ENCODE data around the gene ALKAL2.

ALKAL2 gene

GRCh38 chr2:309954-310510 is 22.1 kb upstream of the ALKAL2 start:
- Histone ChIP-seq H3K79me2 (ENCODE audit: insufficient read depth, low read length) (no peaks in the 10 kb centered on the region), H3K9me3 (ENCODE audit: insufficient read depth, low read length) (no peaks in the 10 kb centered on the region), H3K9me2 (replicated peaks; ENCODE audit: insufficient read depth, low read length) (no peaks in the 10 kb centered on the region), H3K9ac (ENCODE audit: low read length) (no peak overlapping the region), H4K20me1 (ENCODE audit: low read depth, low read length) (no peaks in the 10 kb centered on the region), H3K27ac (ENCODE audit: low read depth, low read length) (no peak overlapping the region), H3K36me3 (ENCODE audit: low read length) (no peaks in the 10 kb centered on the region), H3K4me3 (ENCODE audit: insufficient read depth, low read length, poor library complexity, severe bottlenecking) (no peak overlapping the region), H3F3A (ENCODE audit: insufficient read depth) (no peaks in the 10 kb centered on the region), H3K27me3 (ENCODE audit: low read length) (no peaks in the 10 kb centered on the region), H2AFZ (ENCODE audit: low read depth, low read length, severe bottlenecking) (no peak overlapping the region), H3K4me2 (ENCODE audit: low read depth, low read length, poor library complexity, severe bottlenecking) (no peak overlapping the region)
- TF ChIP-seq EZH2phosphoT487 (conservative IDR thresholded peaks at IDR 0.05; ENCODE audit: low read length), result no peak
- TF ChIP-seq CTCF (IDR thresholded peaks at IDR 0.05; ENCODE audit: insufficient read depth, low read length, poor library complexity, severe bottlenecking), result no peak

GRCh38 chr2:309148-309953 is 21.5 kb upstream of the ALKAL2 start:
- Histone ChIP-seq H3K27ac (ENCODE audit: low read depth, low read length) (no peak overlapping the region), H3K9ac (ENCODE audit: low read length) (no peak overlapping the region), H3K79me2 (ENCODE audit: insufficient read depth, low read length) (no peaks in the 10 kb centered on the region), H3K27me3 (ENCODE audit: low read length) (no peaks in the 10 kb centered on the region), H3K36me3 (ENCODE audit: low read length) (no peaks in the 10 kb centered on the region), H3K4me2 (ENCODE audit: low read depth, low read length, poor library complexity, severe bottlenecking) (no peak overlapping the region), H2AFZ (ENCODE audit: low read depth, low read length, severe bottlenecking) (no peak overlapping the region), H4K20me1 (ENCODE audit: low read depth, low read length) (no peaks in the 10 kb centered on the region), H3K4me3 (ENCODE audit: insufficient read depth, low read length, poor library complexity, severe bottlenecking) (no peak overlapping the region), H3K9me2 (replicated peaks; ENCODE audit: insufficient read depth, low read length) (no peaks in the 10 kb centered on the region), H3F3A (ENCODE audit: insufficient read depth) (no peaks in the 10 kb centered on the region), H3K9me3 (ENCODE audit: insufficient read depth, low read length) (no peaks in the 10 kb centered on the region)
- no peak for TF ChIP-seq CTCF (IDR thresholded peaks at IDR 0.05; ENCODE audit: insufficient read depth, low read length, poor library complexity, severe bottlenecking)

GRCh38 chr2:305366-305765 is 17.5 kb upstream of the ALKAL2 start:
- H3K79me2 ChIP-seq (ENCODE audit: insufficient read depth, low read length), result no peaks in the 10 kb centered on the region
- no peak overlapping the region for H3K9ac ChIP-seq (ENCODE audit: low read length)
- H3K36me3 ChIP-seq (ENCODE audit: low read length), result no peaks in the 10 kb centered on the region
- no peak overlapping the region for H3K27ac ChIP-seq (ENCODE audit: low read depth, low read length)
- no peak overlapping the region for H3K4me3 ChIP-seq (ENCODE audit: insufficient read depth, low read length, poor library complexity, severe bottlenecking)
- H3K9me3 ChIP-seq (ENCODE audit: insufficient read depth, low read length), result no peaks in the 10 kb centered on the region
- no peak overlapping the region for H3K4me2 ChIP-seq (ENCODE audit: low read depth, low read length, poor library complexity, severe bottlenecking)
- no peaks in the 10 kb centered on the region for H3F3A ChIP-seq (ENCODE audit: insufficient read depth)
- no peak overlapping the region for H2AFZ ChIP-seq (ENCODE audit: low read depth, low read length, severe bottlenecking)
- no peaks in the 10 kb centered on the region for H3K27me3 ChIP-seq (ENCODE audit: low read length)
- no peak for TF ChIP-seq EZH2phosphoT487 (conservative IDR thresholded peaks at IDR 0.05; ENCODE audit: low read length)
- no peak for TF ChIP-seq CTCF (IDR thresholded peaks at IDR 0.05; ENCODE audit: insufficient read depth, low read length, poor library complexity, severe bottlenecking)
- no peaks in the 10 kb centered on the region for H3K9me2 ChIP-seq (replicated peaks; ENCODE audit: insufficient read depth, low read length)
- no peaks in the 10 kb centered on the region for H4K20me1 ChIP-seq (ENCODE audit: low read depth, low read length)

Data from SU-DHL-6 (cell line).